Ramos (cell line): ENCODE measurements around the gene MACROD2.

ENCODE experiments used
- in situ Hi-C: fragments of 300-500 bp; cut with MboI; formaldehyde crosslinking; loops from one replicate; pipeline ENCODE4 v1.14.3; 2022; ENCODE audit warnings: low sequenced_read_pairs; ENCODE audit not compliant: unreplicated experiment

The MACROD2 gene

GRCh38 chr20:14764511-14765369, 769.4 kb downstream of the MACROD2 start:
- in situ Hi-C loops, result no loop called here

DNA sequence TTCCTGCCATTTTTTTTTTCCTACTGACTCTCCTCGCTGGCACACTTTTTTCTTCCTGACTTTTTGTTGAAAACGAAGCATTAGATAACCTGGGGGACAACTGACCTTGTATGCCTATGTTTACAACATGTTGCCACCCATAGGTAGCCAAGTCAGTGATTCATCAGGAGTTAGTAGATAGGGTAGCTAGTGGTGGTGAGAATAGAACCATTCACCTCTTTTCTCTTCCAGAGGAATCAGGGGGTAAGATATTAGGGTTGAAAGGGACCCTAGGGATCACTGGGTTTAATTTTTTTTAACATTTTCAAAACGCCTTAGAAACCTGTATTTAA, 770.0 kb downstream of the MACROD2 start:
- in situ Hi-C loops, result no loop called here

- in situ Hi-C loops, result no loop called here
Observed at GRCh38 chr20:14773486-14773885, 778.2 kb downstream of the MACROD2 start.

GRCh38 chr20:14775778-14776177, 780.5 kb downstream of the MACROD2 start:
- in situ Hi-C loops, result no loop called here

GRCh38 chr20:14777591-14777990, 782.3 kb downstream of the MACROD2 start:
- in situ Hi-C loops, result no loop called here

DNA sequence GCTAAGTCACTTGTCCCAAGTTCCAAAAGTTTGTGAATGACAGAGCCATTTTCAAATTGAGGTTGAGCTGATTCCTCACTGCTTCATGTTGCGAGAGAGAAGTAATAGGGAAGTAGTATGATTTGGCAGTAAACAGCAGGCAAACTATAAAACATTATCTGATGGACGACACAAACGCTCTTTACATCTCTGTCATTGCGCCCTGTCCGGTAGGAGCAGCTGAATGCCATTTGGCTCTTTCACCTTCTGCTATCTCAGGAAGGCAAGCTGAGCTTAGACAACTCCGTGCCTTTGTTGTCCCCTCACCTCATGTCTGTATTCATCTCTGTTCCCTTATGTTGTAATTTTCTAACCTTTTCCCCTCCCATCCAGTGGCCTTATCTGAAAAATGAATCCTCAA, 782.8 kb downstream of the MACROD2 start:
- in situ Hi-C loops, result no loop called here

DNA sequence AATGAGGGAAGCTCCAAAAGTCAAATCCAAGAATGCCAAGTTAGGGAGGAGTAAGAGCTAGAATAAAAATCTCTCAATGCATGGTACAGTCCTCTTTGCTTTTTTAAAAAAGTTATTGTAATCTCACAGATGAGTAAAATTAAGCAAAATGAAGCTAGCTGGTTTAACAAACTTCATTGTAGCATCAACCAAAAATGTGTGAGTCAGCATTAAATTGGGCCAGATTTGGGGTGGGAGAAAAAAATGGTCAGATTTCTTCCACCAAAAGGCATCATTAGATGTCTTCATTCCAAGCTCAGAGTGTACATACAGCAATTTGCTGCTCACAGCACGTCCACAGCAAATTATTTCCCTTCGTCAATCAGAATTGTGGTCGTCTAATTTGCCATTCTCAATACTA, 783.6 kb downstream of the MACROD2 start:
- in situ Hi-C loops, result no loop called here

- in situ Hi-C loops, result no loop called here
Observed at GRCh38 chr20:14780508-14780907, 785.2 kb downstream of the MACROD2 start.

DNA sequence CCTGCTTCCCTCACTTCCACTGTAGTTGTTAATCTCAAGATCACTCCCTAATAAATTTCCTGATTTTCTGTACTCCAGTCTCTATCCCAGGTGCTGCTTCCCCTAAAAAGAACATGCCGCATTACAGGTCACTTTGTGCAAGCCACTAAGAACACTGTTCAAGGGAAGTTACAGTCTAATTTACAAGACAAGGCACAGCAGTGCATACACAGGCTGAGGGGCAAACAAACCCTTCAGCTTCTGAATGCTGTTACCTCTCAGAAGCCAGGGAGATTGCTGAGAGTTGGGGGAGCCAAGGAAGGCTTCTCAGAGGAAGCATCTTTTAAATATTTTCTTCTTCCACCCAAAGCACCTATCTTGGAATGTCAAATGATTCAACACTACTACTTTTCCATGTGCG, 787.4 kb downstream of the MACROD2 start:
- in situ Hi-C loops, result no loop called here

DNA sequence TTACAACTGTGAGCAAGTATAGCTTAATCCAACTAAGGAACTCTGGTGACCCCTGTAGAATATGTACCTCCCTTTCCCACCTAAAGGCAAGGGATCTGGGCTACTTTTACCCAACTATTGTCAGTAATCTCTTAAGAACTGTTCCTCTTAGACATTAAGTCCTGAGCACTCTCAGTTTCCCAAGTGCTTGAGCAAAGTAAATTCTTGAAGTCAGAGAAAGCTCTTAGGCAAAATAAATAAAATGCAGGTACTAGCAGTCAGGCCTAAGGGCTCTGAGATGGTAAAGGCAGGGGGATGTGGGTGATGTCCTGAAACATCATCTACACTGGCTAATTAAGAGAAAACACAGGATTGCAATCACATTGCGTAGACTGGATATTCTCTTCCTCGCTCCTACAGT, 788.5 kb downstream of the MACROD2 start:
- in situ Hi-C loops, result no loop called here

GRCh38 chr20:14785065-14785743, 789.9 kb downstream of the MACROD2 start:
- in situ Hi-C loops, result no loop called here

DNA sequence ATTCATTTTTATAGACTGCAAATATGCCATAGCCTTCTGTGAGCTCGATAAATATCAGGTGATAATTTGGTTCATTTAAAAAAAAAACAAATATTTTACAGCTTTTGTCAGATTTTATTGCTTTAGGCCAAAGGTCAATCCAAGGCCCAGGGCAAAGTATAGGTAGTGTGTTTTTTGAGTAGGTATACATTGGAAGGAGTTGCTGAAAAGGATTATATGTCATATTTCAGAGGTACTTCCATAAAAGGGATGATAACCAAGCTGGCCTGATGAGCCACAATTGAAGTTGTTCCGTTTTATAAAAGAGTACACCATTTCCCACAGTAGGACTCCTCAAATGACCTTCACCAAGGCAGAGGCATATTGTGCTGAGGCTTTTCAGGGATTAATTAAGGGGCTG, 794.9 kb downstream of the MACROD2 start:
- in situ Hi-C loops, result no loop called here

GRCh38 chr20:14790771-14791620, 795.7 kb downstream of the MACROD2 start:
- in situ Hi-C loops, result no loop called here

DNA sequence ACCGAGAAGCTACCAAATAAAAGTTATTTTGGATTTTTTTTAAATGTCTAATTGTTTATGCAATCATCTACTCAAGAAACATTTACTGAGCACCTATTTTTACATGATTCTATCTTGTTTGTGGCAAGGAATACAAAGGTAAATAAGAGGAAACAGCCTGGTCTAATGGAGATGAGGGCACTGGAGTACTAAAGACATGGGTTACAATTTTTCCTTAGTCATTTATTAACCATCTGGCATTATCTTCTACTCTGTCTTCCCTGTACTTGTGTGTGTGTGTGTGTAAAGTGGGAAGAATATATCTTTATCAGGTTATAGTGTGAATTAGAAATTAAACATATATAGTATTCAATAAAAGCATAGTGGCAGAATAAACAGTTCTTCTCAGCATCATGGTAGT, 797.6 kb downstream of the MACROD2 start:
- in situ Hi-C loops, result no loop called here

DNA sequence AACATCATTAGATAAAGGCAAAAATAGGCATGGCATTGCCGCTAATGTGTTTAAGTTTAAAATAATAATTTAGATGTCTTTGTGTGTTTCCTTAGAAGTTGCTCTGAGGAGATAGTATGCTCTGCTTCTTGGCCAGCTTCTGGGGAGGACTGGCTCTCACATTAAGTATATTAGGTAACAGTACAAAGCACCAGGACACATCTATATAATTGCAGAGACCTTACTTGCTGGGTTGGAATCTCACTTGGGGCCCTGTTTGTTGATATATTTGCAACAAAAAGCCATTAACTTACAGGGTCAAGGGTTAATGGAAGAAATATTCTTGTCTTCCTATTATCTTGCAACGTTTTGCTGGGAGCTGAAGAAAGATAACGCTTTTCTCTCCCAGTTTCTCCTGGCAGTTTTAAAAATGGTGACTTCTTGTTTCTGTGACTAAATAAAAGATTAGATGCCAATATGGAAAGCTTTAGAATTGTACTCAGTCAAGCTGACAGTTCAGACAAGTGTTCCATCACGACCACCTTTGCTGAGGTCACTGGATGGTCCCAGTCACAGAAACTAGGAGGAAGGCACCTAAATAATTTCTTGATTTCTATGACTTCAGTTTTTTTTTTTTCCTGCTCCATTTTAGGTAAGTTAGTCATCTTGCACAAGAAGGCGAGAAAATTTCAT, 804.4 kb downstream of the MACROD2 start:
- in situ Hi-C loops, result no loop called here

DNA sequence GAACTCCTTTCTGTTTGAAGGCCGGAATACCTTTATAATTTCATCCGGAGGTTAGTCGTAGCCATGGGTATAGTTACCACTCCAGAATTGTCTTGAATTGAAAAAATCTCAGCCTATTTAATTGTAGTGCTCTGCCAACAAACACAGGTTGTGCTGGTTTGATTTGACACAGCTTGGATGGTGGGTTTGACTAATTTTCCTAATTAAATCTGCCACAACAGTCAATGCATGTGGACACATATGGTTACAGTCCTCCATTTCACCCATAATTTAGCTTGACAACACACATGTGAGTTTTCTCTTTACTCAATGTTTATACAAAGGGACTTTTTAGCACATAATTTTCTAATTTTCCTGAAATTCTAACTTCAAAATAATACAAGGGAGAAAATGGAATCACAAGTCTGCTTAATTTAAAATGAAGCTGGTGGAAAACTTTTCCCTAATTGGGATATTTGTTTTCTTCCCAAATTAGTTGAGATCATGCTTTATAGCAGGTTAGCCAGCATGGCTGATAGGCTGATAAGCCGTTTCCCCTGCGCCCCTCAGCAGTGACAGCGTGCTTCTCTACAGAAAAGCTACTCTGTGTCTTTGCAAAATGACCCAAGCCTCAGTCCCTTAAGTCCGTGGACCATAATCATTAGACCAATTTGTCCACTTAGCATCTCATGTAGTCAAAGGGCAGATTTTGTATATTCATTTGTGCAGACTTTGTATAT, 805.5 kb downstream of the MACROD2 start:
- in situ Hi-C loops, result no loop called here

DNA sequence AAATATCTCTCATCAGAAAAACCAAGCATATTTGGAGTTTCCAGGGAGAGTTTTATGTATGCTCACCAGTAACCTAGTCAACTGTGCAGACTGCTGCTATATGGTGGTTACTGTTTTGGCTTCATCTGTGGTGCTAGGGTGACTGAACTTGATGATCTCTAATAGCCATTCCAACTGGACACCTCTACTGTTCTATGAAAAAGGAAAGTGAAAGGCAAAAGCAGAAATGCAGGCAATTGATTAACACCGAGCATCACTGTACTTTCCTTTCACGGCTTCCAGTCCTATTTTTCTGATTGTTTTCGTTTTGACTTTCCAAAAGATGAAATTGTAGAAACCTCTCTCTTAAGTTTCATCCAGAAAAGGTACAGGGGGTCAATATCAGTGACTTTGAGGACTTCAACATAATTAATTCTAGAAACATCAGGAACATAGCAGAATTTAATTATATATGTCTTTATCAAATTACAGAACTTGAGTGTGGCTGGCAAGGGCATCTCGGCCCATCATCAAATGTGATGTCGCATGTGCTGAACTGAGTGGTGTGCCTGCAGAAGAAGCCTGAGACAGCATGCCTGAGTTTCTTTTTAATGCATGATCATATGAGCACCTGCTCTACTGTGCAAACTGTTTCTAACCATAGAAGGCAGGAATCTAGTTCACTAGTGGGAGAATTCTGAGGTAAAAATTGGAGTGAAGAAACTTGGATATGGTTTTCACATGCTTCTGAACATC, 806.4 kb downstream of the MACROD2 start:
- in situ Hi-C loops, result no loop called here

DNA sequence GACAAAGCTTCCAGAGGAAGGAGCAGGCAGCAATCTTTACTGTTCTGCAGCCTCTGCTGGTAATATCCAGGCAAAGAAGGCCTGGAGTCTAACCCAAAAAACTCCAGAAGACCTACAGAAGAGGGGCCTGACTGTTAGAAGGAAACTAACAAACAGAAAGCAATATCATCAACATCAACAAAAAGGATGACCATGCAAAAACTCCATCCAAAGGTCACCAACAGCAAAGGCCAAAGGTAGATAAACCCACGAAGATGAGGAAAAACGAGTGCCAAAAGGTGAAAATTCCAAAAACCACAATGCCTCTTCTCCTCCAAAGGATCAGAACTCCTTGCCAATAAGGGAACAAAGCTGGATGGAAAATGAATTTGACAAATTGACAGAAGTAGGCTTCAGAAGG, 811.9 kb downstream of the MACROD2 start:
- in situ Hi-C loops, result no loop called here

GRCh38 chr20:14815340-14815739, 820.0 kb downstream of the MACROD2 start:
- in situ Hi-C loops, result no loop called here
